GM21786 (cell line): Measurements from ENCODE around the gene METRN.
"Not testable (repeated sequence)": the region's sequence is repeated elsewhere in the genome, so short reads cannot be mapped to it uniquely, and the experiment has no call there.

Experiments
- ATAC-seq: cut with Tn5 transposase; IDR thresholded peaks from one replicate; pipeline ENCODE4 v1.9.1; 2021; ENCODE audit not compliant: unreplicated experiment

Gene METRN

GRCh38 chr16:708959-709358, 6.0 kb upstream of the METRN start:
- no peak for ATAC-seq

GRCh38 chr16:709566-710499, 5.1 kb upstream of the METRN start:
- no peak for ATAC-seq

- no peak for ATAC-seq
Measured at GRCh38 chr16:710500-711075, 4.3 kb upstream of the METRN start.

GRCh38 chr16:711084-711483, 3.8 kb upstream of the METRN start:
- ATAC-seq: no peak

GRCh38 chr16:711548-712320, 3.2 kb upstream of the METRN start:
- no peak for ATAC-seq

- not testable (repeated sequence) for ATAC-seq
Measured at GRCh38 chr16:712740-713250, 2.1 kb upstream of the METRN start.

- no peak for ATAC-seq
Measured at GRCh38 chr16:714079-714478, 839 bp upstream of the METRN start.

- ATAC-seq: no peak
Measured at GRCh38 chr16:715477-716199, 720 bp downstream of the METRN start.

GRCh38 chr16:716200-716568, 1.3 kb downstream of the METRN start:
- ATAC-seq: no peak

- no peak for ATAC-seq
Measured at GRCh38 chr16:716768-717325, 1.9 kb downstream of the METRN start.

GRCh38 chr16:717450-718245, 2.7 kb downstream of the METRN start:
- ATAC-seq: no peak

GRCh38 chr16:718389-718788, 3.5 kb downstream of the METRN start:
- no peak for ATAC-seq

GRCh38 chr16:718922-719321, 4.0 kb downstream of the METRN start:
- no peak for ATAC-seq

GRCh38 chr16:719815-720446, 5.0 kb downstream of the METRN start:
- no peak for ATAC-seq

- no peak for ATAC-seq
Measured at GRCh38 chr16:720447-720989, 5.6 kb downstream of the METRN start.

- ATAC-seq: peak; percentile 66
Measured at GRCh38 chr16:720990-721764, 6.3 kb downstream of the METRN start, which contains the start of gene ANTKMT. TSS of gene ANTKMT (plus strand) at chr16:721146. CDS start at chr16:721275, 129 bp downstream.

- no peak for ATAC-seq
Measured at GRCh38 chr16:721765-722540, 7.0 kb downstream of the METRN start.
